Chondrocyte (in vitro differentiated cells): ENCODE measurements around the gene WWOX. TPM values are rescaled to one million over a fixed set of nuclear protein-coding genes. Genes with fewer than 3 reads are reported as not detected.

ENCODE experiments used
- DNase-seq: peaks from one replicate; pipeline ENCODE4 v3.0.0; 2021; ENCODE audit warnings: mixed read lengths, low spot score
- H3K27ac Mint-ChIP-seq: one replicate; pipeline ENCODE4 v1.8.0; 2021; ENCODE audit warnings: mild to moderate bottlenecking, moderate library complexity, mixed read lengths; ENCODE audit not compliant: unreplicated experiment
- H3K27me3 Mint-ChIP-seq: 2 replicates; pipeline ENCODE4 v1.8.0; 2021; ENCODE audit warnings: low read depth, mixed read lengths
- H3K36me3 Mint-ChIP-seq: 2 replicates; pipeline ENCODE4 v1.8.0; 2021; ENCODE audit warnings: low read depth, mixed read lengths
- H3K4me1 Mint-ChIP-seq: 2 replicates; pipeline ENCODE4 v1.8.0; 2021; ENCODE audit warnings: low read depth, mild to moderate bottlenecking, mixed read lengths
- H3K4me3 Mint-ChIP-seq: one replicate; pipeline ENCODE4 v1.8.0; 2021; ENCODE audit warnings: mild to moderate bottlenecking, moderate library complexity, mixed read lengths; ENCODE audit not compliant: unreplicated experiment
- H3K9me3 Mint-ChIP-seq: 2 replicates; pipeline ENCODE4 v1.8.0; 2021; ENCODE audit warnings: low read depth, mixed read lengths
- CTCF ChIP-seq: fragments of 200-600 bp; sonication (generic); IDR thresholded peaks from 2 replicates; pipeline ENCODE4 v1.5.0; 2021; ENCODE audit warnings: antibody characterized with exemption, mild to moderate bottlenecking, moderate library complexity
- total RNA-seq: library from RNA; stranded (reverse); gene quantifications from 3 replicates; pipeline ENCODE4 v1.2.1, GENCODE V29; 2021

Gene WWOX
- total RNA-seq, 1 donor from 2014 or later: 12.1 TPM

- DNase-seq: no peak
- peaks cover 37% of the 10 kb centered on the region for H3K4me1 Mint-ChIP-seq
- peaks cover 3% of the 10 kb centered on the region for H3K9me3 Mint-ChIP-seq
- no peak for TF ChIP-seq CTCF
- peak overlapping the region; percentile 17 for H3K27ac Mint-ChIP-seq
- H3K36me3 Mint-ChIP-seq: no peaks in the 10 kb centered on the region
- H3K27me3 Mint-ChIP-seq: no peaks in the 10 kb centered on the region
- H3K4me3 Mint-ChIP-seq: no peak overlapping the region
These were observed 361.0 kb downstream of the WWOX start for GRCh38 chr16:78460428-78460827.

GRCh38 chr16:78461087-78461486 is 361.6 kb downstream of the WWOX start:
- Mint-ChIP-seq H3K27me3 (no peaks in the 10 kb centered on the region), H3K4me3 (no peak overlapping the region), H3K4me1 (peaks cover 37% of the 10 kb centered on the region), H3K27ac (peak overlapping the region; percentile 66), H3K9me3 (peaks cover 3% of the 10 kb centered on the region), H3K36me3 (no peaks in the 10 kb centered on the region)
- no peak for DNase-seq
- no peak for TF ChIP-seq CTCF

GRCh38 chr16:78461496-78462287 is 362.2 kb downstream of the WWOX start:
- Mint-ChIP-seq H3K27me3 (no peaks in the 10 kb centered on the region), H3K27ac (peak overlapping the region; percentile 32), H3K4me3 (no peak overlapping the region), H3K36me3 (no peaks in the 10 kb centered on the region), H3K9me3 (peaks cover 3% of the 10 kb centered on the region), H3K4me1 (peaks cover 37% of the 10 kb centered on the region)
- no peak for DNase-seq
- no peak for TF ChIP-seq CTCF

- Mint-ChIP-seq H3K4me3 (no peak overlapping the region), H3K27ac (peak overlapping the region; percentile 32)
These were observed 363.1 kb downstream of the WWOX start for GRCh38 chr16:78462288-78463208.

More at GRCh38 chr16:78462288-78463208, 363.1 kb downstream of the WWOX start:
- Mint-ChIP-seq H3K36me3 (no peaks in the 10 kb centered on the region), H3K4me1 (peaks cover 37% of the 10 kb centered on the region), H3K27me3 (no peaks in the 10 kb centered on the region), H3K9me3 (peaks cover 3% of the 10 kb centered on the region)
- DNase-seq: no peak
- no peak for TF ChIP-seq CTCF
